Fibroblast of skin of left quadriceps (primary cell): Measurements from ENCODE around the gene TGM1.
"Not testable (repeated sequence)": the region's sequence is repeated elsewhere in the genome, so short reads cannot be mapped to it uniquely, and the experiment has no call there.

Experiments
- DNase-seq, 2 experiments: peaks; one replicate each; pipeline ENCODE4 v3.0.0-alpha.2; 2013; ENCODE audit warnings: low read depth in 2 of 2

Gene TGM1

DNA sequence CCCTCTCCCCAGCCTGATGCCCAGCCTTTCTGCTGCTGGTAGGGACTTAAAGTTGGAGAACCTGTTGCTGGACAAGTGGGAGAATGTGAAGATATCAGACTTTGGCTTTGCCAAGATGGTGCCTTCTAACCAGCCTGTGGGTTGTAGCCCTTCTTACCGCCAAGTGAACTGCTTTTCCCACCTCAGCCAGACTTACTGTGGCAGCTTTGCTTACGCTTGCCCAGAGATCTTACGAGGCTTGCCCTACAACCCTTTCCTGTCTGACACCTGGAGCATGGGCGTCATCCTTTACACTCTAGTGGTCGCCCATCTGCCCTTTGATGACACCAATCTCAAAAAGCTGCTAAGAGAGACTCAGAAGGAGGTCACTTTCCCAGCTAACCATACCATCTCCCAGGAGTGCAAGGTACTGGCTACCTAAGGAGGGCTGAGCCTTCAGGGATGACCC, 55.8 kb downstream of the TGM1 start:
- DNase-seq = no peak

- no peak for DNase-seq
Observed at GRCh38 chr14:24206260-24207103, 56.5 kb downstream of the TGM1 start.

DNA sequence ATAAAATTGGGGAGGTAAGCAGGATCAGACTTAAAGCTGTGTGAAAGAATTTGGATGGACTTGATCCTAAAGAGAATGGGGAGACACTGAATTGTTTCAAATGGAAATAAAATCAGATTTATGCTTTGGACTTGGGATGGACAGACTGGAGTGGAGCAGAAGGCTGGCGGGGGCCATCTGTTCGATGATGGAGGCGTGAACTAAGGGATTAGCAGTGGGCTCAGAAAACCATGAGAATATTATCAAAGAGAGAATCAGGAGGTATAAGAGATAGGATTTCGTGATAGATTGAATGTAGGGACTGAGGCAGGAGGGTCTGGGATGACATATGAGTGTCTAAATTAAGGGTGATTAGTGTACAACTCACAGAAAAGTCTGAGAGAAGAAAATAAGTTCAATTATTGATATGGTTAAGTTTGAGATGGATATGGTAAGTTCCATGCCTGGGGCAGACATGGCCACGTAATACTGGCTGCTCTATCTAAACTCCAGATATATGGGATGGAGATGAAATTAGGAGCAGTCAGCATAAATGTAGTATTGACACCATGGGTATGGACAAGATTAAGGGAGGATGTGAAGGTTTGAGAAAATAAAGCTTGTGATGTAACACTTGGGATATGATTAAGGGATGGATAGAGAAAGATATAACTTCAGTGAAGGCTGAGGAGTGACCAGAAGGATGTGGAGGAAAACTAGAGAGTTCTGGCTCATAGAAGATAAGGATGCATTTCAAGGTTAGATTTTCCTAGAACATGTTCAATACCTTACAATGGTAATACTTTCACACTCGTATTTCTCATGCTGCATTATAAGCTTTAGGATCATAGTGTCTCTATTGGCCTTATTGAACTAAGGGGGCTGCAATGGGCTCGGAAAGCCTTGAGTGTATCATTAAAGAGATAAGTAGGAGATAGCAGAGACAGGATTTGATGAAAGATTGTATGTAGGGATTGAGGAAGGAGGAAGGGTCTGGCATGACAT, 58.5 kb downstream of the TGM1 start:
- DNase-seq = no peak

DNA sequence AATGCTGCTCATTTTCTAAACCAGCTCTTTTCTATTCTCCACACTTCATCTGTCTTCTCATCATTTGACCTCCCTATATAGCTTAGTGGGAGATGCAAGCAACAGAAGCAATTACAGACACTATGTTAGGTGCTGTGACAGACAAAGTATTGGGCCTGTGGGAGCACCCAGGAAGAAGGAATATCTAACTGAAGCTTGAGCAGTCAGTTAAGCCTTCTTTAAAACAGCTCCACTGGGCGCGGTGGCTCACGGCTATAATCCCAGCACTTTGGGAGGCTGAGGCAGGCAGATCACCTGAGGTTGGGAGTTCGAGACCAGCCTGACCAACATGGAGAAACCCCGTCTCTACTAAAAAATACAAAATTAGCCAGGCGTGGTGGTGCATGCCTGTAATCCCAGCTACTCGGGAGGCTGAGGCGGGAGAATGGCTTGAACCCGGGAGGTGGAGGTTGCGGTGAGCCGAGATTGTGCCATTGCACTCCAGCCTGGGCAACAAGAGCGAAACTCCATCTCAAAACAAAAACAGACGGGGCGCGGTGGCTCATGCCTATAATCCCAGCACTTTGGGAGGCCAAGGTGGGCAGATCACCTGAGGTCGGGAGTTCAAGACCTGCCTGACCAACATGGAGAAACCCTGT, 59.6 kb downstream of the TGM1 start:
- DNase-seq = not testable (repeated sequence)

GRCh38 chr14:24202538-24202937, 60.4 kb downstream of the TGM1 start:
- DNase-seq = not testable (repeated sequence)
